ENCODE results near the gene ARHGEF10L.

Gene ARHGEF10L

DNA sequence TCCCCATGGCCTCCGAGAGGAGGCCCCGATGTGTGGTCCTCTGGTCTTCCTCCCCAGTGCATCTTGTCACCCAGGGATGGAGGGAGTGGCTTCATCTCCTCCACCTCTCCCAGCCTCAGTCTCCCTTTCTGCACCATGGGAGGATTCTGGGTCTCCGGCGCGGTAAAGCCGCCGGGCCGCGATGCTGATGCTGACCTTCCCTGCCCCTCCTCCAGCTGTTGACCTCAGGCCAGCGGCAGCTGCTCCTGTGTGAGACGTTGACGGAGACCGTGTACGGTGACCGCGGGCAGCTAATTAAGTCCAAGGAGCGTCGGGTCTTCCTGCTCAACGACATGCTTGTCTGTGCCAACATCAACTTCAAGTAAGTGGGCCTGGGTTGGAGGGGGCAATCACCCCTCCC is 92.6 kb downstream of the ARHGEF10L start:
- DNase-seq (ENCODE audit: low read depth), result no peak

DNA sequence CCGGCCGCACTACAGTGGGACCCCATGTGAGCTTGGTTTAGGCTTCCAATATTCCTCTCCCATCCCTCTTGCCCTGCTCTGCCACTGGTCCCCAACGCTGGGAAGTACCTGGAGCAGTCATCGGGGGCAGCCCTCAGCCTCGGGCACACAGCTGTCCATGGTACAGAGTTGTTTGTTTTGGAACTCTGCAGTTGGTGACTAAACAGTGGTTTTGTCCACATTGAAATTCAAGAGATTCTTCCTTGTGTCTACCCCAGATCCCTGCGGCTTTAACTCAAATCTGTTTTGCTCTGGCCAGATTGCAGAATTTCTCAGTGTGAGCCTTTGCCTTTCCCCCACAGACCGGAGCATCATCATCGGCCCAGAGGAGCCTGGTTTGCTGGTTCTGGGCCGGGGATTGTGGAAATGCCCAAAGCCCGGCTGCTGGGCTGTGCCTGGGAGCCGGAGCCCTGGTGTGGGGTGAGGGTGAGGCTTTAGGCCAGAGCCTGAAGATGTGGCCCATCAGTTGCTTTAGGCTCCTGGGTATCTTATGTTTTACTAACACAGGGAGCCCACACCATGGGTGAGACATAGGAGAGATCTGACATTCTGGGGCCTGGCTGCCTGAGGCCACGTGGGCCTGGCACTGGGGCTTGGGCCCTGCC is 93.2 kb downstream of the ARHGEF10L start:
- DNase-seq (ENCODE audit: low read depth), result no peak

DNA sequence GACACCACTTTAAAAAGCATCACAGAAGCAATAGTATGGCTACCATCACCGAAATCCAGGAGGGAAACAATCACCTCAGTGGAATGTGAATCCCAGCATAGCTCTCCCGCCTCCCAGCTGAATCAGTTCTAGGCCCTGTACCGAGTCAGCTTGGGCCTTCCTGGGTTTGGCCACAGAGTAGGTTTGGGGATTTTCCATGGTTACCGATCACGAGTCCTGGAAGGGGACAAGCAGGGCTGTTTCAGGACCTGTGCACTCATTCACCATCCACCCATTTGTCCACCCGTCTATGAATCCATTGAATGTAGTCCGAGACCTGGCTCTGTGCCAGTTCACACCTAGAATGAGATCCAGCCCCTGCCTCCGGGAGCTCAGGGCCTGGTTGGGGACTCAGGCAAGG is 94.2 kb downstream of the ARHGEF10L start:
- no peak for DNase-seq (ENCODE audit: low read depth)

DNA sequence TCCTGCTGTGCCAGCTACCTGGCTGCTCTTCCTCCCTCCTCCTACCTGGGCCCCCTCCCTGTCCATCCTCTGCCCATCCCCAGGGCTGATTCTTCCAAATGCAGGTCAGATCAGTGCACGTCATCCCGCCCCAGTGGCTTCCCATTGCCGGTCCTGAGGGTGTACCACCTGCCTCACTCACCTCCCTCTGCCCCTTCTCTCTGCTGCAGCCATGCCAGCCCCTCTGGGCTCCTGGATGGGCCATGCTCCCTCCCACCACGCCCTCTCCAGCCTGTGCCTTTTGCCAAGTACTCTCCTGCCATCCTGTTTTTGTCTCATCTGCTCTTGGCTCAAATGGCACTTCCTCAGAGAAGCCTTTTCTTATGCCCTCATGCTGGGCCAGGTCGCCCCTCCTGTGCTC is 95.8 kb downstream of the ARHGEF10L start:
- DNase-seq (ENCODE audit: low read depth), result no peak

DNA sequence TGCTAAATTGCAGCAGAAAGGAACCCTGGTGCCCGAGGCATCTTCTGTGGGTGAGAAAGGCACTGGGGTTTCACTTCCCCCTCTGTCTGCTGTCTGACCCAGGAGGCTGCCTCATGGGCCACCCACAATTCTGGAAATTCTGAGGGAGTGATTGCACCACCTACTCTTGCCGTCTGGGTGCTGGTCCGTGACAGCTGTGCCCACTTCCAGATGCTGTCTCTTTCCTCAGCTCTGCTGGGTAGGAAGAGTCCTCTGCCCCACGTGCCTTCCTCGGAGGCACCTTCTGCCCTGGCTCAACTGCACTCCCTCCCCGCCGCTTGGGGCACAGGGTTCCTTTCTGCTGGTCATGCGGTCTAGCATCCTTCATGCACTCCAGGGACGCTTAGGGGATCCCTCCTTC is 96.3 kb downstream of the ARHGEF10L start:
- DNase-seq (ENCODE audit: low read depth), result no peak

DNA sequence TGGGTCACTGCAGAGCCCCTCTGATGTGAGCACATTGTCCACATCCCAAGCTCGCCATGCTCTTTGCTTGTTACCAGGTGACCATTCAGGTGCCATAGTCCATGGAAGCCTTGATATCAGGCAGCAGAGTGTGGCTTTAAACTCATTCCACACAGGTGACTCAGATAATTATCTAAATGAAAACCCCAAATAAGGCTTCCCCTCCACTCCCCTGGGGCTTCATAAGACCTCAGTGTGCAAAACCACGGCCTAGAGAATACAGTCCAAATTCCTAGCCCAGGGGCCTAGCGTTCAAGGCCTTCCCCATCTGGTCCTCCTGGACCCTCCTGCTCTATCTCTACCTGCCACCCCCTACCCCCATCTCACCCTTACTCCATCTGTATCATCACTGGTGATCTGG is 97.1 kb downstream of the ARHGEF10L start:
- no peak for DNase-seq (ENCODE audit: low read depth)

DNA sequence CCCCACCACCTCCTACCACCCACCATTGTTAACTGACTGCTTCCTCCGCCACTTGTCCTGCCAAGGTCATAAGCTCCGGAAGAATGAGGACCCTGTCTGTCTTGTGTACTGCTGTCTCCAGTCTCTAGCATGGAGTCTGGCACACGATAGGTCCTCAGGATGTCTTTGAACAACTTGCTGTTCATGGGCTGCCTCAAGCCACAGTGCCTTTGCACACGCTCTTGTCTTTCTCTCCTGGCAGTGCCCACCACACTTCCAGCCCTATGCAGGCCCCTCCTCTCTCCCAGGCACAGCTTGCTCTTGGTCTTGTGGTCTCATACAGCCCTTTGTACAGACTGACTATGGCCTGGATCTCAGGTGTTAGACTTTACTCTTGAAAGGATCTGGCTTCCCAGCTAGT is 97.6 kb downstream of the ARHGEF10L start:
- DNase-seq (ENCODE audit: low read depth), result no peak

DNA sequence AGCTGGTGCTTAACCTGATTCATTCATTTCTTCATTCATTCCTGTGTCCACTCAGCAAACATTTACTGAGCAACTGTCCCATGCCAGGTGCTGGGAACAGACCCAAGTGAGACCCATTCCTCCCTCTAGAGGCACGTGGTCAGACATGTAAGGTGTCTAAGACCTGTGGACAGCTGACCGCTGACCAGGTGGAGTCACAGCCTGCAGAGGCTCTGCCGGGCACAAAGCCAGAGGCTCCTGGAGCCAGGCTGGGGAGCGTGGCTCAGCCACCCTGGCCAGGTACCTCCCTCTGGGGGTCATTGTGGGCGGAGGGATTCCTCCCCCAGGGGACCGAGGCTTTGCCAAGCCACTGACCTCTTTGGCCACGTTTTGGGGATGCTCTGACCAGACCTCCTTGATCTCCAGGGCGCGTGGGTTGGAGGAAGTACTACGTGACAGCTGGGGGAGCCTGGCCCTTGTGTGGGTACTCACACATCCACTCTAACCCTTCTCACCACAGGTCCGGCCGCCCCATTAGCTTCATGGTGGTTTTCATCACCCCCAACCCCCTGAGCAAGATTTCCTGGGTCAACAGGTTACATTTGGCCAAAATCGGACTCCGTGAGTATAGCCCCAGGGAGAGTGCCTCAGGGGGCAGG is 100.3 kb downstream of the ARHGEF10L start:
- DNase-seq (ENCODE audit: low read depth), result no peak

DNA sequence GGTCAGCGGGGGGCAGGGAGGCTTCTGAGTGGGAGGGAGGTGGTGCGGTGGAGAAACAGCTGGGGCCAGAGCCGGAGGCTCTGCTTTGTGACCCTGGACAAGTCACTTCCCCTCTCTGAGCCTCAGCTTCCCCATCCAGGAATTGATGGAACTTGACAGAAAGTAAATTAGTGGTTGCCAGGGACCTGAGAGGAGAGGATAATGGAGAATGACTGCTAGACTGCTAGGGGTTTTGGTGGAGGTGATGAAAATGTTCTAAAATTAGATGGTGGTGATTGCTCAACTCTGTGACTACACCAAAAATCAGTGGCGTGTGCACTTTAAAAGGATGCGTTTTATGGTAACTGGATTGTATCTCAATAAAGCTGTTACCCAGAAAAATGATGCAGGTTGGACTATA is 100.9 kb downstream of the ARHGEF10L start:
- no peak for DNase-seq (ENCODE audit: low read depth)

DNA sequence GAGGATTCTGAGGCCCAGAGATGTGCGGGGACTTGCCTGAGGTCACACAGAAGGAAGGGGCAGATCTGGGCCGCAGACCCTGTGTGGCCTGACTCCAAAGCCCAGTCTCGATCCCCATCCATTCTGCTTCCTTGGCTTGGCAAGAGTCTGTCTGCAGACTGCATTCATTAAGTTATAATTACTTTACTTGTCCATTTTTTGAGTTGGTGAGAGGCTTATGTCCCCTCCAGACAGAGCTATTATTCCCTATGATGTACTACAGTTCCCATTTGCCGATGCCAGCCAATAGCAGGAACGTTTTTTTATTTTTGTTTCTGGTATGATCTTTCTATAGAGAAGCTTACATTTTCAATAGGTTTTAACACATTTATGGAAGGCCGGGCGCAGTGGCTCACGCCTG is 101.5 kb downstream of the ARHGEF10L start:
- DNase-seq (ENCODE audit: low read depth), result no peak

DNA sequence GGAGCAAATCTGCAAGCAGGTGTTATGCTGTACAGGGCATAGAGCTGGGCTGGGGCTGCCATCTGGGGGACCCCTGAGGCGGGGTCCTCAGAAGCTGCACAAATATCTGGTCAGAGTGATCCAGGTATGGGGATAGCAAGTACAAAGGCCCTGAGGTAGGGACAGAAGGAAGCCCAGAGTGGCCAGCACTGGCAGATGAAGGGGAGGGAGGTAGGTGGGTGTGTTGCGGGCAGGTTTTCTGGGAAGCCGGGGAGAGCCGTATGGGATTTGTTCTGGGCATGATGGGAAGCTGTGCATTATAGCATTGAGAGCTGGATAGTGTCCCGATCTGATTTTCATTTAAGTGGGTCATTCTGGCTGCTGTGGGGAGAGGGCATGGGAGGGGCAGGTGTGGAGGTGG is 102.7 kb downstream of the ARHGEF10L start:
- no peak for DNase-seq (ENCODE audit: low read depth)

DNA sequence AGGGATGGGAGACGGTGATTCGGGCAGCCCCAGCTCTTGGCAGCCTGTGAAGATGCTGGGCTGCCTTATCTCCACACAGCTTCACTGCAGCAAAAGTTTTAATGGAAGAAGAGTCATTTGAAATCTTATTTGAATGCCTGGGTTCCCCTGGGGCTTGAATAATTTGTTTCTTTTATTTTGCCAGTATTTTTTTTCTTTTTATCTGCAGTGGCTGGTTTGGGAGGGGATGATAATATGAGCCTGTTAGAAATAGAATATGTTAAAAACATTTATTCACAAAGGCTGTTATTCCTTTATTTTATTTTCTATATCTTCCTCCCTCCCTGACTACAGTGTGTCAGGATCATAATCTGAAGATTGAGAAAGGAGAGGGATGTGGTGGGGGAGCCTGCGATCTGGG is 103.4 kb downstream of the ARHGEF10L start:
- DNase-seq (ENCODE audit: low read depth), result no peak

DNA sequence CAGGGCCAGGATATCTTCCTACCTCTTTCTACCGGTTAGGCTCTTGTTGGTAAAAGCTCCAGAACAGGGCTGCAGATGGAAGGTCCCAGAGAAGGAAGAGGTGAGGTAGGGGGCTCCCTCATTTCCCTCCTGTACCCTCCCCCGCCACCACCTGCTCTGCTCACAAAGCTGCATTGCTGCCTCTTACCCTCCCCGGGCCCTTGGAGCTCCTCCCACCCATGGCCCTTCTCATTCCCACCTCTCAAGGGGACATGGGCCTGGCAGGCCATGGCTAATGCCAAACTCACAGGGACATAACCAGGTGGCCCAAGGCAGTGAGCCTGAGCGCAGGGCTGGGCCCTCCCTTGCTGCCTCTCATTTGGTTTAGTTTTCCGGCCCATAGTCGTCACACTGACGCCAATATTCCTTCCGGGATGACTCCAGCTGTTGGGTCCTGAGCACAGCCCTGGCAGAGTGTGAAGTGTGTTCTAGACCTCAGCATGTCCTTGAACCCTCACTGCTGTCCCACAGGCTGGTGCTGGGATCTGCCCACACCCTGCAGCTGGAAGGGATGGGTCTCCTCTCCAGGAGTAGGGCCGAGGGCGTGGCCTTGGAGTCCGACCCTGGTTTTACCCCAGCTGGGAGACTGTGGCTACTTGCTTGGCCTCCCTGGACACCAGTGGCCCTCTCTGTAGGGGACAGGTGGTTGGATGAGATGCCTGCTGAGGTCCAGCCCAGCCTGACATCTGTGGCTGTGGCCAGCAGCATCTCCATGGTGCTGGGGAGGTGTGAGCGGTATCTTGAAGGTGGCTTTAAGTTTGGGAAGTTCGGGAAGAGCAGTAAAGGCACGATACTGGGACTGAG is 104.6 kb downstream of the ARHGEF10L start:
- DNase-seq (ENCODE audit: low read depth), result no peak

DNA sequence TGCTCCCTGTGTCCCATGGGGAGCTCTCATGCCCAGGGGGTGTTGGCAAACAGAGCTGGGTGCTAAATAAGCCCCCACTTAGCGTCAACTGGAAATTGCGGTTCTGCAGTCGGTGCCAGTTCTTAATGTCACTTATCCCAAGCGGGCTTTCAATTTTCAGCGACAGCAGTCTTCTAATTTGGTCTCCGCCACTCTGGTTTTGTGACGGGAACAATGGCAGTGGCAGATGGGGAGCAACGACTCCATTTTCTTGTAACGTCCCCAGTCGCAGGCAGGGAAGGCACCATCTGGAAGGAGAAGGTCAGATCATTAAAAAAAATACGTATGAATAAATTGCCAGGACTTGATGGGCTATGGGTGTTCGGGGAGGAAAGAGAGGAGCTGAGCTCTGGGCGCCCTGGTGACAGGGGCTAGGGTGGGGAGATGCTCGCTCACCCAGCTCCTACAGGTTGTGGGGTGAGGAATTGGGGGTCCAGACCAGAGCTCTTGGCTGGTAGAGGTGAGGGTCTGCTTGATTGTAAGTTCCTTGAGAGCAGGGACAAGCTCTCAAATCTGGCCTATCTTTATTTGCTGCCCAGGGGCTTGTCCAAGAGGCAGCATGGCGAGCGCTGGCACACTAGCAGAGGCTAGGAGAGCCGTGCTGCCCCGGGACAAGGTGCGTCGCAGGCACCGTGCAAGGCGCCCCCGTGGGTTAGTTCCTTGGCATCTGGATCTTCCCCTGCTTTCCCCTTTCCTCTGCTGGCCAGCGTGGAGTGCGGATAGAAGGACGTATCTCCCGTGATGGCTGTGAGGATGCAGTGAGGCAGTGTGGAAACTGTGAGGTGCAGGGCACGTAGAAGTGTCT is 105.8 kb downstream of the ARHGEF10L start:
- no peak for DNase-seq (ENCODE audit: low read depth)

DNA sequence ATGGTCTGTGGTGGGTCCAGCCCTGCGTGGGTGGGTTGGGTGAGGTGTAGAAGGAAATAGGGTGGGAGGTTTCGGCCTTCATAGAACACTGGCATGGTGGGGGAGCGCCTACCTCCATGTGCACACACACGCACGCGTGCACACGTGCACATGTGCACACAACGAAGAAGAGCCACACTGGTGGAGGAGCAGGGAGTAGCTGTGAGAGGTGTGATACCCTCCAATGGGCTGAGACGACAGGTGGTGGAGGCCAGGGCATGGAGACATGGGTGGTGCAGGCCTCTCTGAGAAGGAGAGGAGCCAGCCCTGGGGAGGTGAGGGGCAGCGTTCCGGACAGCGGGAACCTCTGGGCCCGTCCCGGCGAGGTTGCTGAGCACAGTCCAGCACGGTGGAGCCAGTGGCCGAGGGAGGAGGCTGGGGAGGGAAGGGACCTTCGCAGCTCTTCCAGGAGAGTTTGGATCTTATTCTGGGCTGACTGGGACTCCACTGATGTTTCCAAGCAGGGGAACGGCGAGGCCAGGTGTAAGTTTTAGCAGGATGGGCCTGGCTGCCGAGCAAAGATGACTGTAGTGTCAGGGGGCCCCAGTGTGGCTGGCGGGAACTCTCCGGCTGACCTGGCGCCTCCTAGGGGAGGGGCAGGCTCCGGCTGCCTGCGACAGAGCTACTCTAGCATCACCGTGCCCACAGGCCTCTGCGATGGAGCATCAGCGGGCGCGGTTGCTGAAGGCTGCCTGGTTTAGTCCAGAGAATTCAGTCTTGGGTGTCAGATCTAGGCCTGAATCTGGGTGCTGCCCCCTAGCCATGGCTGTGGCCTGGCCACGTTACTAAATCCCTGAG is 107.2 kb downstream of the ARHGEF10L start:
- no peak for DNase-seq (ENCODE audit: low read depth)

DNA sequence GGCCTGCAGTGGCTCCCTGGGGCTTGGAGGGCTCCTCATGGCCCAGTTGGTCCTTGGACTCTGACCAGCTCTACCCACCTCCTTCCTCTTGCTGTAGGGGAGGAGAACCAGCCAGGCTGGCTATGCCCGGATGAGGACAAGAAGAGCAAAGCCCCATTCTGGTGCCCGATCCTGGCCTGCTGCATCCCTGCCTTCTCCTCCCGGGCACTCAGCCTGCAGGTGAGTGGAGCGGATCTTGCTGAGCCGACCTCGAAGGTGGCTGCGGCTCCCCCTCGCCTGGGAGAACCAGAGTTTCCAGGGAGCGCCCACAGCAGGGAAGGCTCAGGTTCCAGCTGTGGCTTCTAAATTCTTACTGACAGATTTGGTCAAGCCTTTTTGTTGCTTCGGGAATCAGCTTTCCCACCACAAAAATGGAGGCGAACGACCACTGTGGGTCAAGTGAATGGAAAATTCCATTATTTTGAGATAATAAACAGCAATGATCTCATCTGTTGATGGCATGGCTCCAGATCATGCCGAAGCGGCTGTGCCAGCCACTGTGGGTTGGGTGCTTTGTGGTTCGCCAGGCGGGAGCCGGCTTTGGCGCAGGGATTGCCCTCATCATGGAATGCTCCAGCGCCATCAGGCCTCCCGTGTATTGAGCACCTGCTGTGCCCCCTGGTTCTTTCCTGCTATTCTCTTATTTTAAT is 109.1 kb downstream of the ARHGEF10L start:
- no peak for DNase-seq (ENCODE audit: low read depth)

DNA sequence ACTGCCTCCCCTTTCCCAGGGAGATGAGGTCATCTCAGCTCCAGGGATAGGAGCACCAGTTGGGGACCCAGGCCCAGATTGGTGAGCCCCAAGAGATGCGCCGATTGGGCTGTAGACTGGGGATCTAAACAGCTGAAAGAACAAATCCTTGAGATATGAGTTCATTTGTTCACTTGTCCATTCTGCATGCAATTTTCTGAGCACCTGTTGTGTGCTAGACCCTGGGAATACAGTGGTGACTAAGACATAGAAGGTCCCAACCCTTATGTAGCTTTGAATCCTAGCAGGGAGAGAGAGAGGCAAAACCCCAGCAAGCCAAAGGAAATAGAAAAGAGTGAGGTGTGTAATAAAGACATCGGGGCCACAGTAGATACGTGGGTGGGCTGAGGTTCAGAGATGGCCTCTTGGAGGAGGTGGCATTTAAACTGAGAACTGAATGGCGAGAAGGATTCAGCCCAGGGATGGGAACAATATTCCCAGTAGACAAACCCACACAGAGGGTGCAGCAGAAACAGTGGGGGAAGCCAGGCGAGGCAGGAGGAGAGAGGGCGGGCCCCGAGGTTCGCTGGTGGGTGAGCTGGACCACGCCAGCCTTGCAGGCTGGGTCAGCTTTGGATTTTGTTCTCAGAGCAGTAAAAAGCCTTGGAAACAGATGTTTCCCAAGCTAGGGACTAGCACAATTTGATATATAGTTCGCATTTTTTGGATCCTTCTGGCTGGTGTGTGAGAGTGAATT is 110.0 kb downstream of the ARHGEF10L start:
- no peak for DNase-seq (ENCODE audit: low read depth)

DNA sequence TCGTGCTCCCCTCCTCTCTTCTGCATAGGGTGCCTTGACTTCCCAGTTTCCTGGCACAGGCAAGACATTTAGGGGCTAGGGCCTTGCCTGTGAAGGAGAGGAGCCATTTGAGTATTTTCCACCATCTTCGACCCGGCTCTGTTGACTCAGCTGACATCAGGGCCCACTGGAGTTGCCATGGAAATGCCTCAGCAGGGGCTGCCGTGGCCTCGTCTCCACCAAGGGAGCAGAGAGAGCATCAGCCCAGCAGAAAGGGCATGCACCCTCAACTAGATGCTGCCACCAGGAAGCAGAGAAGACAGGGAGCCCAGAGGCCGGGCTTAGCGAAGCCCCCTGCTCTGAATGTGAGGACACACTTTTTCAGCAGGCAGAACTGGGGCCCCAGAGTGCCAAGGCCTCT is 113.8 kb downstream of the ARHGEF10L start:
- DNase-seq (ENCODE audit: low read depth), result no peak

DNA sequence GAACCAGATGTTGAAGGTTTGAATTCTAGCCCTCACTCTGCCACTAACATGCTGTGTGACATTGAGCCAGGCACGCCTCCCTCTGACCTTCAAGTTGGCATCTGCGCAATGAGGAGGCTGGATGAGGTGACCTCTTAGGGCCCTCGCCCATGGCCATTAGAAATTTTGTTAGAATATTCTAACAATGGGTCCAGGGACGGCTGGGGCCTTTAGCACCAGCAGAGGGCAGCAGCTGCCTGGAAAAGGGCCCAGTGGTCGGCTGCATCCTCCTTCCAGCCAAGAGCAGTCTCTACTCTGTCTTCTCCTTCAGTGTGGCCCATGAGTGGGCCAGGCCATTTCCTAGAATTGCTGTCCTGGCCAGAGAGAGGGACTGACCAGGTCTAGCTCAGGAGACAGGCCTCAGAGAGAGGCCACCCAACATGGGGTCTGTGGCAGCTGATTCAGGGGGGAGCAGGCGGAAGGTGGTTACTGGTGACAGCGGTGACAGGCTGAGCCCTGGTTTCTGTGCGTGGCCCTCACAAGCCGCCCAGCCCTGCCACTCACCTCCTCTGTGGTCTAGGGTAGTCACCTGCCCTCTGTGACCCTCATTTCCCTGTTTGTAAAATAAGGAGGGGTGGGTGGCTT is 114.3 kb downstream of the ARHGEF10L start:
- no peak for DNase-seq (ENCODE audit: low read depth)

DNA sequence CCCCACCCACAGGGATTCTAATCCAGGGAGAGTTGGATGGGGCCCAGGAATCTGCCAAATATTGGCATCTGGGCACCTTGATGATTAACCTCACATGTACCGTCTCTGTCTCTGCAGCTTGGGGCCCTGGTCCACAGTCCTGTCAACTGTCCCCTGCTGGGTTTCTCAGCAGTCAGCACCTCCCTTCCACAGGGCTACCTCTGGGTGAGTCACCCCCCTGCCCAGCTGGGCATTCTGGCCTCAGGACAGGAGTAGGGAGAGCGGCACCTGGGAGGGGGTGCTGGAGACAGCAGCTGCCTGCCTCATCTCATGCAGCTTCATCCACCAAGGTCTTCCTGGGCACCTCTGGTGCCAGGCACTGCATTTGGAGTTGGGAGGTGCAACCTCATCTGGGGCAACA is 115.0 kb downstream of the ARHGEF10L start:
- no peak for DNase-seq (ENCODE audit: low read depth)

All from CMK (cell line).